ENCODE measurements around the gene CRIP2.

GRCh38 chr14:105484997-105485393 is 10.4 kb downstream of the CRIP2 start:
- TF ChIP-seq EP300 (conservative IDR thresholded peaks at IDR 0.05; ENCODE audit: poor library complexity, severe bottlenecking), result no peak
- TF ChIP-seq, protein P1, sequence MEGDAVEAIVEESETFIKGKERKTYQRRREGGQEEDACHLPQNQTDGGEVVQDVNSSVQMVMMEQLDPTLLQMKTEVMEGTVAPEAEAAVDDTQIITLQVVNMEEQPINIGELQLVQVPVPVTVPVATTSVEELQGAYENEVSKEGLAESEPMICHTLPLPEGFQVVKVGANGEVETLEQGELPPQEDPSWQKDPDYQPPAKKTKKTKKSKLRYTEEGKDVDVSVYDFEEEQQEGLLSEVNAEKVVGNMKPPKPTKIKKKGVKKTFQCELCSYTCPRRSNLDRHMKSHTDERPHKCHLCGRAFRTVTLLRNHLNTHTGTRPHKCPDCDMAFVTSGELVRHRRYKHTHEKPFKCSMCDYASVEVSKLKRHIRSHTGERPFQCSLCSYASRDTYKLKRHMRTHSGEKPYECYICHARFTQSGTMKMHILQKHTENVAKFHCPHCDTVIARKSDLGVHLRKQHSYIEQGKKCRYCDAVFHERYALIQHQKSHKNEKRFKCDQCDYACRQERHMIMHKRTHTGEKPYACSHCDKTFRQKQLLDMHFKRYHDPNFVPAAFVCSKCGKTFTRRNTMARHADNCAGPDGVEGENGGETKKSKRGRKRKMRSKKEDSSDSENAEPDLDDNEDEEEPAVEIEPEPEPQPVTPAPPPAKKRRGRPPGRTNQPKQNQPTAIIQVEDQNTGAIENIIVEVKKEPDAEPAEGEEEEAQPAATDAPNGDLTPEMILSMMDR (IDR thresholded peaks at IDR 0.05; ENCODE audit: poor library complexity, severe bottlenecking), result no peak
- no peak for TF ChIP-seq TAF1 (IDR thresholded peaks at IDR 0.05; ENCODE audit: low read depth)
- TF ChIP-seq MXI1 (conservative IDR thresholded peaks at IDR 0.05; ENCODE audit: poor library complexity, severe bottlenecking), result no peak

All from neural cell (in vitro differentiated cells).